Liver (tissue), 9 donors: ENCODE results near the gene RBM5. TPM values are rescaled to one million over a fixed set of nuclear protein-coding genes. Genes with fewer than 3 reads are reported as not detected.

Experiments used
- DNase-seq: peaks from one replicate; pipeline ENCODE4 v3.0.0-alpha.2; 2017; ENCODE audit warnings: low spot score
- H3K27ac ChIP-seq, 2 donors: one replicate each; pipeline ENCODE4 v1.7.0; 2013; ENCODE audit warnings: inconsistent platforms in 2 of 2, low read length in 2 of 2, control low read depth in 1 of 2, low read depth in 1 of 2, mild to moderate bottlenecking in 1 of 2
- H3K27me3 ChIP-seq, 4 donors: one replicate each; pipeline versions ENCODE4 v1.6.1 to v1.7.0; 2013; ENCODE audit warnings: low read length in 3 of 4, inconsistent platforms in 1 of 4, mild to moderate bottlenecking in 1 of 4, moderate library complexity in 1 of 4; ENCODE audit not compliant: control insufficient read depth in 4 of 4, insufficient read depth in 4 of 4
- H3K36me3 ChIP-seq, 4 donors: one replicate each; pipeline versions ENCODE4 v1.6.1 to v1.7.0; 2013; ENCODE audit warnings: low read length in 3 of 4, mild to moderate bottlenecking in 3 of 4, low read depth in 1 of 4, moderate library complexity in 1 of 4; ENCODE audit not compliant: control insufficient read depth in 4 of 4, insufficient read depth in 3 of 4
- H3K4me1 ChIP-seq, 4 donors: one replicate each; pipeline versions ENCODE4 v1.6.1 to v1.7.0; 2013; ENCODE audit warnings: low read length in 3 of 4, mild to moderate bottlenecking in 3 of 4, moderate library complexity in 1 of 4; ENCODE audit not compliant: control insufficient read depth in 4 of 4, insufficient read depth in 4 of 4
- H3K4me3 ChIP-seq, 3 donors: one replicate each; pipeline versions ENCODE4 v1.6.1 to v1.7.0; 2013; ENCODE audit warnings: low read length in 3 of 3, control low read depth in 1 of 3, low read depth in 1 of 3, mild to moderate bottlenecking in 1 of 3
- H3K9ac ChIP-seq, 2 donors: one replicate each; pipeline ENCODE4 v1.7.0; 2013; ENCODE audit warnings: low read length in 2 of 2, mild to moderate bottlenecking in 2 of 2, moderate library complexity in 2 of 2, control low read depth in 1 of 2, low read depth in 1 of 2
- H3K9me3 ChIP-seq, 4 donors: one replicate each; pipeline versions ENCODE4 v1.6.1 to v1.7.0; 2013; ENCODE audit warnings: low read length in 3 of 4; ENCODE audit not compliant: control insufficient read depth in 4 of 4
- ATF3 ChIP-seq: IDR thresholded peaks from 2 replicates; pipeline ENCODE4 v1.6.1; 2016; ENCODE audit warnings: antibody characterized with exemption
- CTCF ChIP-seq: fragments of 150-350 bp; IDR thresholded peaks from 2 replicates; pipeline ENCODE4 v1.5.1; 2017; ENCODE audit warnings: improper control_type of control experiment, low read depth, low read length; ENCODE audit not compliant: missing input control
- EGR1 ChIP-seq, 2 donors: IDR thresholded peaks; 2 replicates each; pipeline ENCODE4 v1.6.1; 2016 to 2018; ENCODE audit warnings: antibody characterized with exemption in 2 of 2, low read depth in 2 of 2
- FOXA1 ChIP-seq: IDR thresholded peaks from 2 replicates; pipeline ENCODE4 v1.6.1; 2016; ENCODE audit warnings: antibody characterized with exemption
- FOXA2 ChIP-seq: IDR thresholded peaks from 2 replicates; pipeline ENCODE4 v1.6.1; 2016; ENCODE audit warnings: antibody characterized with exemption
- GABPA ChIP-seq, 2 donors: IDR thresholded peaks in 1 of 2; conservative IDR thresholded peaks in 1 of 2; 2 replicates each; pipeline ENCODE4 v1.6.1; 2016; ENCODE audit warnings: antibody characterized with exemption in 2 of 2, mild to moderate bottlenecking in 1 of 2, moderate library complexity in 1 of 2
- HNF4A ChIP-seq, 2 donors: conservative IDR thresholded peaks; 2 replicates each; pipeline ENCODE4 v1.6.1; 2016; ENCODE audit warnings: antibody characterized with exemption in 2 of 2, mild to moderate bottlenecking in 2 of 2
- HNF4G ChIP-seq: IDR thresholded peaks from 2 replicates; pipeline ENCODE4 v1.6.1; 2016; ENCODE audit warnings: antibody characterized with exemption
- JUND ChIP-seq, 2 donors: IDR thresholded peaks; 2 replicates each; pipeline ENCODE4 v1.6.1; 2016; ENCODE audit warnings: antibody characterized with exemption in 2 of 2
- MAX ChIP-seq: IDR thresholded peaks from 2 replicates; pipeline ENCODE4 v1.6.1; 2016; ENCODE audit warnings: antibody characterized with exemption
- NR2F2 ChIP-seq: IDR thresholded peaks from 2 replicates; pipeline ENCODE4 v1.6.1; 2016; ENCODE audit warnings: antibody characterized with exemption
- RAD21 ChIP-seq, 2 donors: IDR thresholded peaks; 2 replicates each; pipeline ENCODE4 v1.6.1; 2016; ENCODE audit warnings: antibody characterized with exemption in 2 of 2, mild to moderate bottlenecking in 2 of 2
- REST ChIP-seq: IDR thresholded peaks from 2 replicates; pipeline ENCODE4 v1.6.1; 2016; ENCODE audit warnings: antibody characterized with exemption, mild to moderate bottlenecking
- RXRA ChIP-seq, 2 donors: IDR thresholded peaks; 2 replicates each; pipeline ENCODE4 v1.6.1; 2017 to 2018; ENCODE audit warnings: antibody characterized with exemption in 2 of 2, mild to moderate bottlenecking in 1 of 2
- SP1 ChIP-seq: IDR thresholded peaks from 2 replicates; pipeline ENCODE4 v1.6.1; 2018; ENCODE audit warnings: antibody characterized with exemption, mild to moderate bottlenecking
- TAF1 ChIP-seq: conservative IDR thresholded peaks from 2 replicates; pipeline ENCODE4 v1.6.1; 2016; ENCODE audit warnings: antibody characterized with exemption, mild to moderate bottlenecking
- YY1 ChIP-seq: IDR thresholded peaks from 2 replicates; pipeline ENCODE4 v1.6.1; 2016; ENCODE audit warnings: antibody characterized with exemption, mild to moderate bottlenecking
- ZBTB33 ChIP-seq: IDR thresholded peaks from 2 replicates; pipeline ENCODE4 v1.6.1; 2016; ENCODE audit warnings: antibody characterized with exemption
- WGBS: extraction: QIAGEN DNeasy Blood & Tissue Kit; methylation state at CpG from one replicate; pipeline ENCODE4 v1.1.7; 2013; 5-methylcytosine and 5-hydroxymethylcytosine counted together
- polyA plus RNA-seq, 2 donors: library from polyadenylated mRNA; stranded (reverse) in 1 of 2; unstranded in 1 of 2; fragments of 200-250 nt in 1 of 2; fragments of >200 nt in 1 of 2; fragmentation: Nextera tagmentation in 1 of 2; extraction: Ambion mirVana in 1 of 2; gene quantifications; one replicate each; pipeline versions ENCODE4 v1.2.1 to v1.2.3, GENCODE V29; 2013 to 2015
- total RNA-seq, 2 donors: library from RNA; depleted of rRNA; stranded (reverse); fragments of >200 nt; gene quantifications; one replicate each; pipeline ENCODE4 v1.2.3, GENCODE V29; 2014
- donor health status: healthy.
- donor health status: healthy.
- donor health status: healthy.
- donor health status: healthy.
- donor health status: healthy.

RBM5 gene
- total and polyA plus RNA-seq, 4 donors: 21.2 to 142 (median 64.3) TPM

GRCh38 chr3:50044976-50045375 is 43.7 kb upstream of the RBM5 start:
- Histone ChIP-seq H3K4me3 (no peak overlapping the region), H3K36me3 (peaks cover 2 to 16% (median 10%) of the 10 kb centered on the region in 4 donors), H3K4me1 (no peaks in the 10 kb centered on the region), H3K27ac (no peak overlapping the region), H3K27me3 (no peaks in the 10 kb centered on the region), H3K9ac (no peak overlapping the region), H3K9me3 (no peaks in the 10 kb centered on the region)
- DNase-seq: no peak
- TF ChIP-seq JUND (IDR thresholded peaks at IDR 0.05): no peak
- no peak for TF ChIP-seq FOXA1
- TF ChIP-seq GABPA (IDR thresholded peaks at IDR 0.05 in 1 of 2, conservative IDR thresholded peaks at IDR 0.05 in 1 of 2): no peak
- no peak for TF ChIP-seq CTCF
- TF ChIP-seq SP1: no peak
- no peak for TF ChIP-seq HNF4G
- no peak for TF ChIP-seq MAX
- no peak for TF ChIP-seq REST
- WGBS: 99% methylated on average over 1 of the region's 1 CpG

GRCh38 chr3:50047426-50047825 is 41.3 kb upstream of the RBM5 start:
- 96% methylated on average over 4 of the region's 4 CpGs for WGBS
- H3K9ac ChIP-seq: no peak overlapping the region
- H3K9me3 ChIP-seq: no peaks in the 10 kb centered on the region
- TF ChIP-seq JUND (IDR thresholded peaks at IDR 0.05) (no peak), RXRA (IDR thresholded peaks at IDR 0.05) (no peak), TAF1 (no peak), MAX (no peak), CTCF (no peak), FOXA1 (no peak), HNF4G (no peak), SP1 (no peak), ZBTB33 (no peak), YY1 (no peak), RAD21 (IDR thresholded peaks at IDR 0.05) (no peak), EGR1 (IDR thresholded peaks at IDR 0.05; ENCODE audit: low read depth in 2 of 2) (no peak), NR2F2 (no peak), REST (no peak), FOXA2 (no peak), HNF4A (conservative IDR thresholded peaks at IDR 0.05) (no peak), ATF3 (no peak), GABPA (IDR thresholded peaks at IDR 0.05 in 1 of 2, conservative IDR thresholded peaks at IDR 0.05 in 1 of 2) (no peak)
- no peaks in the 10 kb centered on the region for H3K4me1 ChIP-seq
- H3K4me3 ChIP-seq: no peak overlapping the region
- H3K27ac ChIP-seq: no peak overlapping the region
- no peaks in the 10 kb centered on the region for H3K27me3 ChIP-seq
- DNase-seq: no peak
- peaks cover 0 to 30% (median 18%) of the 10 kb centered on the region in 4 donors for H3K36me3 ChIP-seq
